HCEC 1CT (cell line): Measurements from ENCODE around the gene KCNJ4.
"Not testable (repeated sequence)": the region's sequence is repeated elsewhere in the genome, so short reads cannot be mapped to it uniquely, and the experiment has no call there.

Source experiments
- DNase-seq: peaks from one replicate; pipeline ENCODE4 v3.0.0-alpha.2; 2017

KCNJ4 gene

GRCh38 chr22:38470179-38470578 lies 15.2 kb upstream of the KCNJ4 start:
- DNase-seq, result not testable (repeated sequence)

GRCh38 chr22:38469306-38469781 lies 14.3 kb upstream of the KCNJ4 start:
- no peak for DNase-seq

DNA sequence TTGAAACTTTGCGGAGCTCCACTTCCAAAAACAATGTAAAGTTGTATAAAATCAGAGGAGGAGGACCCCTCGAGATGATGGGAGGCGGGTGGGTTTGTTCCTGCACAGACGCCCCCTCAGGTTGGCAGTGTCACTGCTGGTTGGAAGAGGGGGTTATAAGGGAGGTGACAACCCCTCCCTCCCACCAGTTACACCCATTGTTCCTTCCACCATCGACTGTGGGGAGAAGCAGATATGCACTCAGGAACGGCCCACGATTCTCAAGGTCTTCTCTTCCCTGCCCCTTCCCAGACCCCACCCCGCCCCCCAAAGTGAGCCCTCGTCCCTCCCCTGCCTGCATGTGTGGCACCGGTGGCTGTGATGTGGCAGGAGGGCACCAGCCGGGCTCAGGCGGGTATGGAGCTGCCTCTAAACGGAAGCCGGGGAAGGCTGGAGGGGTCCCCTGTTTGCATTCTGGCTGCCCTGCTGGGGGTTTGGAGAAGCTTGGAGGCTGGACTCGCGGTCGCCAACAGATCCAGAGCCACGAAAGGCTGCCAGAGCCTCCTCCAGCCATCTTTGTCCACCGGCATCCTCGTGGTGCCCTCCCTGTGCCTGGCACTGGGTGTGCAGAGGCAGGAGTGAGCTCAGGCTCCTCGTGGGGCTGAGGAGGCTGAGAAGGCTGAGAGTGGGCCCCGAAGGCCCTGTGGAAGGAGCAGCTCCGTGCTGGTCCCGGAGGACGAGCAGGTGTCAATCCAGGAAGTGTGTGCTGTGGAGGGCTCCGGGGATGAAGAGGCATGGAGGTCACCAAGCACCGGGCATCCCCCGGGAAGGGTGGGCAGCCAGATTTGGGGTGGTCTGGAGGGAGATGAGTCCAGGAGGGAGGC lies 13.7 kb upstream of the KCNJ4 start:
- DNase-seq, result no peak

DNA sequence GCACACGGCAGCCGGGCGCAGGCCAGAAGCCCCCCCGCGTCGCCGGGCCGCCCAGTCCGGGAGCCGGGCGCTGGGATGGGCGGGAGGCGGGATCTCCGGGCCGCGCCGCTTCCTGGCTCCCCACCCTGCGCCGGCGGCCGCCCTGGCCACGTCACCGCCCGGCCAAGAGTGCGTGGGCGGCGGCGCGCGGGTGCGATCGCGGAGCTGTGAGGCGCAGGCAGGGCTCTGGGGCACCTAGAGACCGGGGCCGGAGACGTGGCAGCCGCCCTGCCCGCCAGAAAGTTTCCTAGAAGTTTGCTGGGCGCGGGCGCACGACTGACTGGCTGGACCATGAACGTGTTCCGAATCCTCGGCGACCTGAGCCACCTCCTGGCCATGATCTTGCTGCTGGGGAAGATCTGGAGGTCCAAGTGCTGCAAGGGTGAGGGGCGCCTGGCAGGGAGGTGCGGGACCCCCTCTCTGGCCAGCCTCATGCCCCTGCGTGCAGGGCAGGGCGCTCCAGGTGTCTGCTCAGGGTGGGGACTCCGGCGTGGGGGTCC lies 13.0 kb upstream of the KCNJ4 start, which contains the start of gene KDELR3:
KDELR3 (plus strand) TSS at position 193 of the 539 bp plus-strand sequence; CDS start at position 331, 138 bp downstream.
- peak; percentile 76 for DNase-seq

DNA sequence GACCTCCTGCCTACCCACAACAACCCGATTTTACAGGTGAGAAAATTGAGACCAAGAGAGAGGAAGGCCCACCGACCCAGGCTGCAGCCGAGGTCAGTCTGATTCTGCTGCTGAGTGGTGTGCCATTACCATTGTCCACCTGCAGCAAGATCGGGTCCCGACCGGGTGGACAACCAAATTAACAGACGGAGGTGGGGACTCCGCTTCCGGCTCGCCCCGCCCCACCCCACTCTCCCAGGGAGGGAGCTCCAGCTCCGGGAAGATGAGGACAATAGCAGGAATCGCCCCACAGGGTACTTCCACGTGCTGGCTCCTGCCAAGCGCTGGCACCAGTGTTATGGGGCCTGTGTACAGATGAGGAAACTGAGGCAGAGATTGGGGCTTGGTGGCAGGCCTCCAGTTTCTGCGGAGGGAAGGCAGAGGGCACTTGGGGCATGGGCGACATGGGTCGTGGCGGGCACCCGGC lies 12.5 kb upstream of the KCNJ4 start:
- no peak for DNase-seq

GRCh38 chr22:38465673-38466490 lies 10.9 kb upstream of the KCNJ4 start:
- DNase-seq, result no peak

DNA sequence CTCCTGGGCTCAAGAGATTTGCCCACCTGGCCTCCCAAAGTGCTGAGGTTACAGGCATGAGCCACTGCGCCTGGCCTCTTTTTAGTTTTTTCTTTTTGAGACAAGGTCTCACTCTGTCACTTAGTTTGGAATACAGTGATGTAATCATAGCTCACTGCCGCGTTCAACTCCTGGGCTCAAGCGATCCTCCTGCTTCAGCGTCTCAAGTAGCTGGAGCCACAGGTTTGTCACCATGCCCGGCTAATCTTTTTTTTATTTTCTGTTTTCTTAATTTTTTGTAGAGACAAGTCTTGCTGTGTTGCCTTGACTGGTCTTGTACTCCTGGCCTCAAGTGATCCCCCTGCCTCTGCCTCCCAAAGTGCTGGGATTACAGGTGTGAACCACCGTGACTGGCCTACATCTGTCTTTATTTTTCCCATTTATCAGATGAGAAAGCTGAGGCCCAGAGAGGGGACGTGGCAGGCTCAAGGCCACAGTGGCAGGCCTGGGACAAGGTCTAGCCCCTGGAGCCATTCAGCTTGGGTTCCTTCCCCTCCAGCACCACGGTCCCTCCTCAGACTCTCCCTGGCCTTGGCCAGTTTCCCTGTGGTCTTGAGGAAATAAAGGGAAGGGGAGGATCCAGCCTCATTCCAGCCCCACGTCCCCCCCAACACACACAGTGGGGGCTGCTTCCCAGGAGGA lies 10.1 kb upstream of the KCNJ4 start:
- no peak for DNase-seq

DNA sequence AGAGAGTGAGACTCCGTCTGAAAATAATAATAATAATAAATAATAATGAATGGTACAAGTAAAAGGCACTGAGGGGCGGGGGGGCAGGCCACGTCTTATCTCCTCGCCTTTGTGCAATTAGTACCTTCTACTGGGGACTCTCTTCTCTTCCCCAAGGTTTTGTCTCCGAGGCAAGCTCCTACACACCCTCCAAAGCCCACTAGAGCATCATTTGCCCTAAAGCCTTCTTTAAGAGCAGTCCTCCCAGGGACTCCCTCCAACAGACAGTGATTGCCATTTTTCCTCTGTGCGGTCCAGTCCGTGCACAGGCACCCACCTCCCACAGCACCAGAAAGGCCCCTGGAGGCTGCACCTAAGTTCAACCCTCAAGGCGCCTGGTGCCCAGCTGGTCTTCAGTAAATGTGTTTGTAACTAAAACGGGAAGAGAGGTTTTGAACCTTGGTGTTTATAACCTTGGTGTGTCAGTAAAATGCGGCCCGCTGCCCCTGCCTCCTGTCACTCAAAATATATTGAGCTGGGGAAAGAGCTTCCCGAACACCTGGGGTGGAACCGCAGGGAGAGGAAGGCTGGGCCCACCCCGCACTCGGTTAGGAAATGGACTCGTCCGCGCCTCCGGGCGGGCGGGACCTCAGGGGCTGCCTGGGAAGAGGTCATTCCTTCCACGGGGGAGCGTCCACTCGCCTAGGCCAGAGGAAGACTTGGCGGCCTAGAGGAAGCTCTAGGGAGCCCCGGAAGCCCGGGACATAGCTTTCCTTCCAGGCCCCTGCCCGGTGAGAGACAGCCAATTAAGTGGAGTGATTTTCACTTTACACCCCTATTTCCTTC lies 8.2 kb upstream of the KCNJ4 start:
- no peak for DNase-seq

DNA sequence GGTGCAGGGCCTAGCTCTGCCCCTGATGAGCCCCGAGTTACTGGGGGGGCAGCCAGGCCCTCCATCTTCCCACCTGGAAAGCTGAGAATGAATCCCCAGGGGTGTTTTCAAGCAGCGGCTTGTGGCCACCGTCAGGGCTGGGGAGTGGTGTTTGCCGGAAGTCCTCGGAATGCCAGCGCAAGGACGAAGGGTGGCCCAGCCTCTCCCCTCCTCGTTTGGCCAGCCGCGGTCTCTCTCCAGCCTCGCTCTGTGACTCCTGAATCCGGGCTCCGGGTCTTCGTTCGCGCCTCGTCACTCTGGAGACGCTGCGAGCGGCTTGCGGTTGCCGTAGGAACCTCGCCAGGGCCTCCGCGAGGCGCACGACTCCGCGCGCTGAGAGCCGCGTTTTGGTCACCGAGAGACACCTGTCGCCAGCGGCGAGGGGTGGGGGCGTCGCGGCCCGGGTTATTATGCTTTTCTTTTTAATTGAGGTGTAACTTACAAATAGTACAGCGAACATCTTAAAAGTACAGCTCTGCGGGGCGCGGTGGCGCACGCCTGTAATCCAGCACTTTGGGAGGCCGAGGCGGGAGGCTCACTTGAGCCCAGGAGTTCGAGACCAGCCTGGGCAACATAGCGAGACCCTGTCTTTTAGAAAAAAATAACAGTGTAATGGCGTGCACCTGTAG lies 6.5 kb upstream of the KCNJ4 start:
- peak; percentile 43 for DNase-seq

- DNase-seq, result no peak
These were observed 6.0 kb upstream of the KCNJ4 start for GRCh38 chr22:38461057-38461413.

GRCh38 chr22:38460426-38460840 lies 5.4 kb upstream of the KCNJ4 start:
- DNase-seq, result no peak

GRCh38 chr22:38456841-38457699 lies 2.1 kb upstream of the KCNJ4 start:
- DNase-seq, result no peak

DNA sequence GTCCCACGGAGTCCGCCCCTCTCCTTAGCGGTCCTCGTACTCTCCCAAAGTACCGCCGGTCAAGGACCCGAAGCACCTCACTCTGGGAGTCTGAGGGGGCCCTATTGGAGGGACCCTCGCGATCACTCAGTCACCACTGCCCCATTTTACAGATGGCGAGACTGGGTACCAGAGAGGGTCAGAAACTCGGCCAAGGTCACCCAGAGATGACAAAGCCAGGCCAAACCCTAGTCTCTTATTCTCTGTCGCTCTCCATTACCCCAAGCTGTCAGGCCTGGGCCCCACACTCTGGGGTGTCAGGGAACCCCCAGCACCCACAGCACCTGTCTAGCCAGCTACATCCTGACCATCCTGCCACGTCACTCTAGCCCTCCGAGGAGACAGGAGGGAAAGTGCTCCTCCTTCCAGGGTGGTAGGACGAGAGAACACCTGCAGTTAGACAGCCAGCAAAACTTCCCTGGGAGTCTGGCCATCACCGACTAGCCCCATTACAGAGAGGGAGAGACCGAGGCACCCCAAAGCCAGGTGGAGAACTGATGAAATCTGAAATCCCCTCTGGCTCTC lies 1.4 kb upstream of the KCNJ4 start:
- DNase-seq, result no peak

- DNase-seq, result no peak
These were observed 702 bp upstream of the KCNJ4 start for GRCh38 chr22:38455530-38456271.

GRCh38 chr22:38454353-38455075 lies 485 bp downstream of the KCNJ4 start:
- no peak for DNase-seq

DNA sequence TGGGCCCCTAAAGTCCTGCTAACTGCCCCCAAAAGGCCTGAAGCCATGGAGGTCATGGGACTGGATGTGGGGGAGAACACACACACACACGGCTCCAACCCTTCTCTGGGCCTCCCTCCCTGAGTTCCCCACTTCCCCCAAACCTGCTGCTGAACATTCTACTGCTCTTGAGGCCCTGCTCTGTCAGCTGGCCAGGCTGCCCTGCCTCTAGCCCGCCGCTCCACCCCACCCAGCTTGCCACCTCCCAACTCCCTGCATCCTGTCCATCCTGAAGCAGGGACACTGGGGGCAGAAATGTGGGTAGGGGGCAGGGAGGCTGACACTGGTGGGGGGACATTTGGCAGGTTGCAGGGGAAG lies 1.0 kb downstream of the KCNJ4 start:
- no peak for DNase-seq

DNA sequence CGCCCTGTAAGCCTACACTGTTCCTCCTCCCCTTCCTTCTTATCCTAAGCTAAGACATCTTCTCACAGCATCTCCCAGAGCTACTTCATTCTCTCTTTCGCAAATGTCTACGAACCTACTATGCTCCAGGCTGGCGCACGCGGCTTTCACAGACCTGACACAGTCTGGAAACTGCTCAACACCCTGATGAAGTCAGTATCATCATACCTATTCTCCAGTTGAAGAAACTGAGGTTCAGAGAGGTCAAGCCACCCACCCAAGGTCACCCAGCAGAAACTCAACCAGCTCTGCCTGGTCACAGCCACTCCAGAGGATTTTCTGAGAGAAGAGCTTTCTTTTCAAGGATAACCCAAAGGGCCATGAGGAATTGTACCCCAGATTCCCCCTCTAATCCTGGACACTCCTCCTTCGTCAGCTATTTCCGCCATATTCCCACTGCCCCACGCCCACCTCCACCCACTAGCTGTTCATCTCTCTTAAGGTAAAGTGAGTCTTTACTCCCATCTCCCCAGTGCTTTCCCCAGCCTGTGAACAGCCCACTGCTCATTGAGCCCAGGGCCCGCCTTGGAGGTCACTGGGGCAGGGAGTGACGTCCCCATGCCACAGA lies 1.8 kb downstream of the KCNJ4 start:
- DNase-seq, result no peak
